HG03575 (cell line): ENCODE results near the gene HLTF.

Experiments used
- ATAC-seq: cut with Tn5 transposase; IDR thresholded peaks from one replicate; pipeline ENCODE4 v1.9.1; 2021; ENCODE audit not compliant: unreplicated experiment, insufficient number of reproducible peaks, low FRiP score; ENCODE audit errors: extremely low read depth

The HLTF gene

GRCh38 chr3:149090461-149090860, 4.1 kb upstream of the HLTF start:
- no peak for ATAC-seq

DNA sequence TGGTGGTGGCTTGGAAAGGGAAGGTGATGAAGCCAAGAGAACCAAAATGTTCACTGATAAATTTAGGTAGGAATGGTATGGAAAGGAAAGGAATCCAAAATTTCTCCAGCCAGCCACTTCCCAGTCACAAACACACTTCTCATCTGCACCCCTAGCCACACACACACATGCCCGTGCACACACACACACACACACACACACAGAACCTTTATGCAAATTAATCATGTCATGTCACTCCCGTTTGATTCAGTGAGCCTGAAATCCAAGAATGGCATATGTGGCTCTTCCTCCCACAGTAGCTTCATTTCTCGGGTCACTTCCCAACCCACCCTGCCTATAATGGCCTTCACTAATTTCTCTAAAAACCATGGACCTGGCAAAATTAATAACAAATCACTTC, 3.1 kb upstream of the HLTF start:
- no peak for ATAC-seq

DNA sequence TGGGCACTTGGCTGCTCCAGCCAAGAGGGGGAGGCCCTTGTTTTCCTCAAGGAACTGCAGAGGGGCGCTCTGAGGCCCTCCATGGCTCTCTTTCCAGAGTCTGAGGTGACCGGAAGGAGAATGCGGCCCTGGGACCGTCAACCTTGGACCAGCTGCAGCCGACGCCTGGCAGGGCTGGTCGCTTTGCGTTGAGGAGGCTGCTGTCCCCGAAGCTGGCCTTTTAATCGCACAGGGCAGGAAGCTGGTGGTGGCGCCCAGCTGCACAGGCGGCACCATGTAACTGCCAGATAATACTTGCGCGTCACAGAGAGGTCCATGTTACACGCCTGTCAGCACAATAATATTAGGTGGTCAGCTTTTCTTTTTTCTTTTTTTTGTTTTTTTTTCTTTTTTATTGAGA, 875 bp upstream of the HLTF start:
- ATAC-seq = no peak

GRCh38 chr3:149085828-149086231, 503 bp downstream of the HLTF start:
- peak; percentile 8 for ATAC-seq

GRCh38 chr3:149081772-149082171, 4.6 kb downstream of the HLTF start:
- no peak for ATAC-seq

- no peak for ATAC-seq
Observed at GRCh38 chr3:149080699-149081091, 5.6 kb downstream of the HLTF start.

- no peak for ATAC-seq
Observed at GRCh38 chr3:149080011-149080698, 6.2 kb downstream of the HLTF start.

- no peak for ATAC-seq
Observed at GRCh38 chr3:149077628-149078027, 8.7 kb downstream of the HLTF start.

DNA sequence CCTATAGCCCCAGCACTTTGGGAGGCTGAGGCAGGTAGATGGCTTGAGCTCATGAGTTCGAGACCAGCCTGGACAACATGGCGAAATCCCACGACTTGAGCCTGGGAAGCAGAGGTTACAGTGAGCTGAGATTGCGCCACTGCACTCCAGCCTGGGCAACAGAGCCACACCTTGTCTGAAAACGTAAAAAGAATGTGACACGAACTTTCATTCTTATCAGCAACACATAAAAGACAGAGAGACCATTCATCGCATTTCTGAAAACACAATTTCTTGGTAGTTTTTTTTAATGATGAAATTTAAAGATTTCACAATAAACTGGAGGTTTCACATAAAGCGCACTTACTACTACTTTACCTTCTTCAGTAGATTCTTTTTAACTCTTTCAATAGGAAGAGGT, 18.4 kb downstream of the HLTF start:
- ATAC-seq = no peak

- ATAC-seq = no peak
Observed at GRCh38 chr3:149061776-149062175, 24.6 kb downstream of the HLTF start.

DNA sequence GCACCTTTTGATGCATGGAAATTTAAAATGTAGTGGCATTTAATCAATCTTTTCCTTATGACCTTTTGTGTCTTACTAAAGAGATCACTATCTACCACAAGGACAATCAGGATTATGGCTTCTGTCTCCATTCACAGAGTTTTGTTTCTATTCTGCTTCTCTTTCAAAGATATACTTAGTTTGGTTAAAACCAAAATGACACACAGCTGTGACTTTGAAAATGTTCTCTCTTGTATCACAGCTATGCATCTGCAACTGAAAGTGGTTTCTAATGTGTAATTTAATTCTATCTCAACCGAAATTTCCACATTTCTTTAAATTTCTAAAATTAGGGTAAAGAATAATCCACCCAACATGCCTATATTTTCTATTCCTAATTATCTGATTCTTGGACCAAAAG, 27.7 kb downstream of the HLTF start:
- no peak for ATAC-seq

DNA sequence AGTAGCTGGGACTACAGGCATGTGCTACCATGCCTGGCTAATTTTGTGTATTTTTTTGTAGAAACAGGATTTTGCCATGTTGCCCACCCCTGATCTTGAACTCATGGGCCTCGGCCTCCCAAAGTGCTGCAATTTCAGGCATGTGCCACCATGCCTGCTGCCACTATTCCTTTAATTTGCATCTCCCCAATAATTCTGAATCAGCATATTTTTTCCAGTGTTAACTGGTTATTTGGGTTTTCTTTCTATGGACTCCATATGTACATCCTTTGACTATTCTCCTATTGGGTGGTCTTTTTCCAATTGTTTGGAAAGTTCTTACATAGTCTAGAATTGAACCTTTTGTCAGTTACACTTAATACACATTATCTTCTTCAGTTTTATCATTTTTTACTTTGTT, 28.1 kb downstream of the HLTF start:
- no peak for ATAC-seq

DNA sequence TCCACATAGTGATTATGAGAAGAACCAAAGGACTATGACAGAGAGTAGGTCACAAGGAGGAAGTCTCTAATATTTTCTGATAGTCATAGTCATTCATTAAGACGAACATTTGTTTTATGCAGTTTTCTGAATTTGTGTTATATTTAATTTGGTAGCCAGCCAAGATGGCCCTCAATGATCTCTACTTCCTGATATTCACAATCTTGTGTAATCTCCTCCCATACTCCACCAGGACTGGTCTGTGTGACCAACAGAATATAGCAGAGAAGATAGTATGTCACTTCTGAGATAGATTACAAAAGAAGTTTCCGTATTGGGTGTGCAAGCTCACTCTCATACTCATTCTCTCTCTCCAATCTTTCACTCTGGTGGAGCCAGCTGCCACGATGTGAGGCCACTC, 30.8 kb downstream of the HLTF start:
- no peak for ATAC-seq

GRCh38 chr3:149044339-149045083, 41.8 kb downstream of the HLTF start:
- ATAC-seq = no peak

DNA sequence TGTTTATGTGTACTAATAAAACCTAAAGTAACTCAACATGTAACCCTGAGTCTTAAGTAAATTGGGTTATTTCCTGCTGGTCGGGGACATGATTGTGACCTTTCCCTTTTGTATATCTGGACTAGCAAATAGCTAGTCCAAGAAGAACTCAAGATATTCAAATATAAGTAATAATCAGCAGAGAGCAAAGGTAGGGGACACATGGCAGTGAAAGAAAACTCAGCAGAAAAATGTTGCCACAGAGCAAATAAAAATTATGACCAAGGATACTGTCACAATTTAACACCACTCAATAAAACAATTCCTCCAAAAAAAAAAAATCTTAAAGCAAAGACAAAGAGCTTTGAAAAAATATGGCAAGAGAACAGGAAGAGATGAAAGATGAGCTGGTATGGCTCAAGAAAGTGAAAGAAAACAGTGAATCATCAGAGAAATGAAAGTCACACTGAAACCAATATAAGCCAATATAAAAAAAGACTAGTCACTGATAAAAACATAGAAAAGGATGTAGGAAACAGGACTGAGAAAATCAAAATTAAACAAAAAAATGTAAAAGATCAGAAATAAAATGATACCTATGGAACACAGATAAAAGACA, 43.4 kb downstream of the HLTF start:
- peak; percentile 75 for ATAC-seq

GRCh38 chr3:149038322-149038721, 48.0 kb downstream of the HLTF start:
- ATAC-seq = no peak

DNA sequence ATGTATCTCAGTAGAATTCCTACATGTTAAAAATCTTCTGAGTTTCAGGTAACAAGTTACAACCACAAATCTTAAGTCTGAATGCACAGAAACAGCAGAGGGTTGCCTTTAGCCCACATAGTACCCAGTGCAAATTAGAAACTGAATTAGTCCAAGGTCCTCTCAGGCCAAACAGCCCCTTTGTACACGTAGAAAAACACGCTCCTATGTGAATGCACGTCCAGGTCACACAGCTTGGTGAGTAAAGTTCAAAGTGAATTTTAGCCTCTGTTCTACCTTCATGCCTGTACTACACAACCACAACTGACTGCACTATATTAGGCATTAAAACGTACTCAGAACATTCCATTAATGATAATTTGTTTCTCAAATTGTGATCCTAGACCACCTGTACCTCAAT, 48.6 kb downstream of the HLTF start:
- ATAC-seq = no peak

DNA sequence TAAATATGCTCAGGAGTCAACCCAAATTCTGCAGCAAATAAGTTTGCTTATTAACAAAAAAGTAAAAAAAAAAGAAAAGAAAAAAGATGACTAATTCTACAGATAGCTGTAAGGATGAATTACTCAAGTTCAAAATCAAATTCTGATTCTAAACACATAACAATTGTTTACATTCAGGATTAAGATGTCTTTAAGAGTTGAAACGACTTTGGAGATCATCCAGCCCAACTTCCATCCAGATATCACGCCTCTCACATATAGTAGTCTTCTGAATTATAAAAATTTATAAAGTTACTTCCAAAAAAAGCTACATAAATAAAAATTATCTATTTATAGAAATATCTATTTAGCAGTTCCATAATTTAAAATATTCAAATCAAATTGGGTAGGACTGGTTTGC, 55.2 kb downstream of the HLTF start:
- no peak for ATAC-seq

GRCh38 chr3:149026718-149027117, 59.6 kb downstream of the HLTF start:
- ATAC-seq = no peak

- no peak for ATAC-seq
Observed at GRCh38 chr3:149023951-149024350, 62.4 kb downstream of the HLTF start.
